H1 (cell line): Measurements from ENCODE around the gene KIR3DL3. TPM values are rescaled to one million over a fixed set of nuclear protein-coding genes. Genes with fewer than 3 reads are reported as not detected.

Experiments used
- CHD7 ChIP-seq: fragments of 300-600 bp; sonication (generic); IDR thresholded peaks from 2 replicates; pipeline ENCODE4 v1.7.1; 2012; ENCODE audit warnings: low read length, moderate library complexity, mild to moderate bottlenecking, inconsistent platforms; ENCODE audit not compliant: insufficient replicate concordance
- KDM1A ChIP-seq: fragments of 200-600, 300-600 bp; sonication (generic); IDR thresholded peaks from 2 replicates; pipeline ENCODE4 v1.7.1; 2016; ENCODE audit warnings: mild to moderate bottlenecking, low read length, borderline replicate concordance
- polyA plus RNA-seq, 7 experiments: library from polyadenylated mRNA; depleted of rRNA in 3 of 7; stranded (reverse) in 5 of 7; unstranded in 2 of 7; fragments of >200 nt in 5 of 7; fragments of 200-250 nt in 2 of 7; gene quantifications; 1 replicate in 5 of 7; 2 replicates in 1 of 7; 4 replicates in 1 of 7; pipeline versions ENCODE4 v1.2.1 to v1.2.3, GENCODE V29; 2011 to 2013; ENCODE audit warnings: missing spikeins in 2 of 7, mixed read lengths in 2 of 7
- total RNA-seq: library from RNA; stranded (reverse); fragmentation: NEBNext Ultra II Directional; extraction: Animal tissue kit (Norgen Biotek cat#: 25700); gene quantifications from 2 replicates; pipeline ENCODE4 v1.2.1, GENCODE V29; 2021

KIR3DL3 gene
- total and polyA plus RNA-seq, 2 of the 8 experiments (the other 6 are each of a cell fraction or from before 2014, with no cell fraction given): not detected

- no peak for TF ChIP-seq CHD7
- no peak for TF ChIP-seq KDM1A
- TF ChIP-seq, all 59 proteins: peak for 0
These were observed 27.5 kb upstream of the KIR3DL3 start (continued) for GRCh38 chr19:54696766-54697165.
